ENCODE results near the gene GCM1.

GCM1 gene

DNA sequence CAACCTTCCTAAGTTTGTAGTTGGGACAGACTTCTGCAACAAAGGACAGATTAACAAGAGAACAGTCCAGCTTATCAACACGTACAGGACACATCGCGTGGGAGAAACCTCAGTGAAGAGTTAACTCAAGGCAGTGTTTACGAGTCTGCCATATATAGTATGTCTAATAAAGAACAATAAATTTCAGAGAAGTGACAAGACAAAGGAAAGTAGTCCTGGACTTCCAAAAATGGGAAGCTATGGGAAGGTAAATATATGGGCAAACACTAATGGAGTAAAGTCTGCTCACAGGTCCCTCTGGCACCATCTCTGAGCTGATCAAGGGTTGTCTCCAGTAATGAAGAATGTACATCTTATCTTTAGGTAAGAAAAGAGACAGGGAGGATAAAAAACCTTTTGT, 34.9 kb downstream of the GCM1 start:
- no peaks in the 10 kb centered on the region for H3K36me3 ChIP-seq (replicated peaks)
- no peaks in the 10 kb centered on the region for H3K27me3 ChIP-seq (replicated peaks)
- H3K4me3 ChIP-seq (ENCODE audit: low read depth, low read length): no peak overlapping the region
- TF ChIP-seq, protein P1, sequence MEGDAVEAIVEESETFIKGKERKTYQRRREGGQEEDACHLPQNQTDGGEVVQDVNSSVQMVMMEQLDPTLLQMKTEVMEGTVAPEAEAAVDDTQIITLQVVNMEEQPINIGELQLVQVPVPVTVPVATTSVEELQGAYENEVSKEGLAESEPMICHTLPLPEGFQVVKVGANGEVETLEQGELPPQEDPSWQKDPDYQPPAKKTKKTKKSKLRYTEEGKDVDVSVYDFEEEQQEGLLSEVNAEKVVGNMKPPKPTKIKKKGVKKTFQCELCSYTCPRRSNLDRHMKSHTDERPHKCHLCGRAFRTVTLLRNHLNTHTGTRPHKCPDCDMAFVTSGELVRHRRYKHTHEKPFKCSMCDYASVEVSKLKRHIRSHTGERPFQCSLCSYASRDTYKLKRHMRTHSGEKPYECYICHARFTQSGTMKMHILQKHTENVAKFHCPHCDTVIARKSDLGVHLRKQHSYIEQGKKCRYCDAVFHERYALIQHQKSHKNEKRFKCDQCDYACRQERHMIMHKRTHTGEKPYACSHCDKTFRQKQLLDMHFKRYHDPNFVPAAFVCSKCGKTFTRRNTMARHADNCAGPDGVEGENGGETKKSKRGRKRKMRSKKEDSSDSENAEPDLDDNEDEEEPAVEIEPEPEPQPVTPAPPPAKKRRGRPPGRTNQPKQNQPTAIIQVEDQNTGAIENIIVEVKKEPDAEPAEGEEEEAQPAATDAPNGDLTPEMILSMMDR (IDR thresholded peaks at IDR 0.05; ENCODE audit: low read depth, low read length, missing control alignments): no peak
- no peak for DNase-seq
- in situ Hi-C loops (cut with HindIII; ENCODE audit: low pct_ligation_motif_present, low sequenced_read_pairs): no loop called here
- H3K27ac ChIP-seq: no peak overlapping the region

DNA sequence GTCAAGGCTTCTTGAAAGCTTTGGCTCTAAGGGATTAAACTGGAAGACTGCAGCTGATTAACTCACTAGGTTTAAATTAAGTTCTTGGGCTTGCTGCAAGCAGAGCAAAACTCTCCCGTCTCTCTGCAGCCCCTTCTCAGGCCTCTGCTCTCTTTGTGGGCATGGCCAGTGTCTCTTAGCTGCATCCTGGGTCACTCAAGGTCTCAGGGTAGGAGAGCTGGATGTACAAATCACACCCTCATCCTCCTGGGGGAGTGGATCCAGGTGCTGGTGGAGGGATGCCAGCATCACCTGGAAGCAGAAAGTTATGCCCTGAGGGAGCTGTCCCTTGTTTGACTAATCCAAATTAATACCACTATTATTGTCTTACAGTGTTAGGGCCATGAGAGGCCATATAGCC, 35.8 kb downstream of the GCM1 start:
- no peak overlapping the region for H3K27ac ChIP-seq
- DNase-seq: no peak
- in situ Hi-C loops (cut with HindIII; ENCODE audit: low pct_ligation_motif_present, low sequenced_read_pairs): no loop called here
- TF ChIP-seq, protein P1 (IDR thresholded peaks at IDR 0.05; ENCODE audit: low read depth, low read length, missing control alignments): no peak
- no peak overlapping the region for H3K4me3 ChIP-seq (ENCODE audit: low read depth, low read length)
- no peaks in the 10 kb centered on the region for H3K36me3 ChIP-seq (replicated peaks)
- H3K27me3 ChIP-seq (replicated peaks): no peaks in the 10 kb centered on the region

DNA sequence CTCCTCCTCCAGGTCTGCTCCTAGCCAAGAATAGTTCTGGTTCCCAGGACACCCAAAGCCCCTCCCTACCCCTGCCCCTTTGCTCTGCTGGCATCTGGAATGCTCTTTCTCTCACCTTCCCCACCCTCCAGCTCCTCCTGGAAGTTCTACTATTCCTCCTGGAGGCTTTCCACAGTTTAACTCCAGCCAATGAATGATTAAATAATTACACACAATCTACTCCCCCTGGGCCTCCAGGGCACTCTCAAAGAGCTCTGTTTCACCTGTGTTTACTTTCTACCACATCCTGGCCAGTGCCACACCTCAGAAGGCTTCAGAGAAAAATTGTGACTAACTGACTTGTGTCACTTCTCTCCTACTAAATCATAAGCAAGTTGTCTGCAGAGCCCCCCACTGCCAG, 36.2 kb downstream of the GCM1 start:
- Histone ChIP-seq H3K4me3 (ENCODE audit: low read depth, low read length) (no peak overlapping the region), H3K36me3 (replicated peaks) (no peaks in the 10 kb centered on the region), H3K27ac (no peak overlapping the region), H3K27me3 (replicated peaks) (no peaks in the 10 kb centered on the region)
- TF ChIP-seq, protein P1 (IDR thresholded peaks at IDR 0.05; ENCODE audit: low read depth, low read length, missing control alignments): no peak
- in situ Hi-C loops (cut with HindIII; ENCODE audit: low pct_ligation_motif_present, low sequenced_read_pairs): no loop called here
- DNase-seq: no peak

DNA sequence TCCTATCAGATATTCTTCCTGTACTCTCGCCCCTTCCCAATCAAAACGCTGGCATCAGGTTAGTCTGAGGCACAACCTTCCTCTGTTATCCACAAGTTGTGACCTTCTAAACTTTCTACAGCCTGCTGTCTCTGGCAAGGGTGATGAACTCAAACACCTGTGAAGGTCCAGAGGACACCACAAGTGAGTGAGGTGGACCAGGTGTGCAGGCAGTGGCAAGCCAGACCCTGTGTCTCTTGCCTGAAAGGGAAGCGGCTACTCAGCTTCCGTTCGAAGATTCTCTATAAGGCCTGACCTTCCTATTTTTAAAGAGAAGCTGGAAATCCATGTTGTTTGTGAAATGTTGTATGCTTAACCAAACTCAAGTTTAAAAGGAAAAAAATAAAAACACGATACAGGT, 36.8 kb downstream of the GCM1 start:
- in situ Hi-C loops (cut with HindIII; ENCODE audit: low pct_ligation_motif_present, low sequenced_read_pairs): no loop called here
- no peak overlapping the region for H3K4me3 ChIP-seq (ENCODE audit: low read depth, low read length)
- TF ChIP-seq, protein P1 (IDR thresholded peaks at IDR 0.05; ENCODE audit: low read depth, low read length, missing control alignments): no peak
- DNase-seq: no peak
- no peaks in the 10 kb centered on the region for H3K27me3 ChIP-seq (replicated peaks)
- H3K27ac ChIP-seq: no peak overlapping the region
- H3K36me3 ChIP-seq (replicated peaks): no peaks in the 10 kb centered on the region

DNA sequence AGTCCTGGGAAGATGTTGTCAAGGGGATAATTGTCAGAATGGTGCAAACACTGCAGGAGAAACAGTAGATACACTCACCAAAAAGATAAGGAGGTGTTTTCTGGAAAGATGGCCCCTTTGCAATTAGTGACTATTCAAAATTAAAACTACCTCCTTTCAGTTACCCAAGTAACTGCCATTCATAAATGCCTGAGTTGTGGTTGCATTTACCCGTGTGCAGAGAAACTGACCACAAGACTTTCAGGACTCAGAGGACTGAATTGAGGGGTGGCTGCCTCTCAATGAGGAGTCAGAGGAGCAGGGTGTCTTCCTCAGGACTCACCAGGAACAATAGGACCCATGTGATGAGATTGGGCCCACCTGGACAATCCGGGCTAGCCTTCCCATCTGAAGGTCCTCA, 39.0 kb downstream of the GCM1 start:
- TF ChIP-seq, protein P1 (IDR thresholded peaks at IDR 0.05; ENCODE audit: low read depth, low read length, missing control alignments): no peak
- Histone ChIP-seq H3K27ac (no peak overlapping the region), H3K36me3 (replicated peaks) (no peaks in the 10 kb centered on the region), H3K27me3 (replicated peaks) (no peaks in the 10 kb centered on the region), H3K4me3 (ENCODE audit: low read depth, low read length) (no peak overlapping the region)
- no peak for DNase-seq
- in situ Hi-C loops (cut with HindIII; ENCODE audit: low pct_ligation_motif_present, low sequenced_read_pairs): no loop called here

GRCh38 chr6:53107091-53107490, 41.5 kb downstream of the GCM1 start:
- in situ Hi-C loops (cut with HindIII; ENCODE audit: low pct_ligation_motif_present, low sequenced_read_pairs): no loop called here
- Histone ChIP-seq H3K27me3 (replicated peaks) (no peaks in the 10 kb centered on the region), H3K36me3 (replicated peaks) (peaks cover 8% of the 10 kb centered on the region), H3K27ac (no peak overlapping the region), H3K4me3 (ENCODE audit: low read depth, low read length) (no peak overlapping the region)
- TF ChIP-seq, protein P1 (IDR thresholded peaks at IDR 0.05; ENCODE audit: low read depth, low read length, missing control alignments): no peak
- DNase-seq: no peak

Data from brain microvascular endothelial cell (primary cell).